Measurements from ENCODE around the gene TEF. TPM values are rescaled to one million over a fixed set of nuclear protein-coding genes. Genes with fewer than 3 reads are reported as not detected.

TEF gene
- total and polyA plus RNA-seq, 7 donors: 12.6 to 30.3 (median 21.3) TPM

- intact Hi-C loops (cut with DNase I): no loop called here
- H3K4me3 ChIP-seq: no peak overlapping the region
- H3K36me3 ChIP-seq: peaks cover 24 to 95% (median 47%) of the 10 kb centered on the region in 4 donors
- H3K27me3 ChIP-seq: no peaks in the 10 kb centered on the region
- H3K27ac ChIP-seq: no peak overlapping the region
- TF ChIP-seq CTCF (IDR thresholded peaks at IDR 0.05): no peak
- TF ChIP-seq EP300 (IDR thresholded peaks at IDR 0.05): no peak
- no peak for TF ChIP-seq POLR2AphosphoS5 (IDR thresholded peaks at IDR 0.05)
- TF ChIP-seq POLR2A (IDR thresholded peaks at IDR 0.05): no peak
- no peaks in the 10 kb centered on the region for H3K9me3 ChIP-seq
- H3K4me1 ChIP-seq: no peaks in the 10 kb centered on the region
- no peak for DNase-seq
- 95% methylated on average over 8 of the region's 8 CpGs for WGBS, 2 donors
Measured at GRCh38 chr22:41341012-41341411, 40.7 kb upstream of the TEF start.

- Histone ChIP-seq H3K27ac (no peak overlapping the region), H3K36me3 (peaks cover 32 to 95% (median 57%) of the 10 kb centered on the region in 4 donors), H3K4me3 (no peak overlapping the region), H3K4me1 (no peaks in the 10 kb centered on the region), H3K9me3 (no peaks in the 10 kb centered on the region), H3K27me3 (no peaks in the 10 kb centered on the region)
- no peak for TF ChIP-seq EP300 (IDR thresholded peaks at IDR 0.05)
- no peak for TF ChIP-seq POLR2AphosphoS5 (IDR thresholded peaks at IDR 0.05)
- no peak for TF ChIP-seq POLR2A (IDR thresholded peaks at IDR 0.05)
- TF ChIP-seq CTCF (IDR thresholded peaks at IDR 0.05): no peak
- WGBS, 2 donors: 87 to 92% methylated on average over 3 of the region's 3 CpGs
- no peak for DNase-seq
- intact Hi-C loops (cut with DNase I): no loop called here
Measured at GRCh38 chr22:41341990-41342389, 39.8 kb upstream of the TEF start.

- H3K4me3 ChIP-seq: no peak overlapping the region
- no peaks in the 10 kb centered on the region for H3K27me3 ChIP-seq
- H3K9me3 ChIP-seq: no peaks in the 10 kb centered on the region
- intact Hi-C loops (cut with DNase I): no loop called here
- TF ChIP-seq POLR2AphosphoS5 (IDR thresholded peaks at IDR 0.05) (no peak), EP300 (IDR thresholded peaks at IDR 0.05) (no peak), POLR2A (IDR thresholded peaks at IDR 0.05) (no peak), CTCF (IDR thresholded peaks at IDR 0.05) (no peak)
- peak; percentile 62 for DNase-seq
- H3K27ac ChIP-seq: no peak overlapping the region
- peaks cover 41 to 98% (median 69%) of the 10 kb centered on the region in 4 donors for H3K36me3 ChIP-seq
- WGBS, 2 donors: 96 to 97% methylated on average over 18 of the region's 18 CpGs
- H3K4me1 ChIP-seq: no peaks in the 10 kb centered on the region
Measured at GRCh38 chr22:41343300-41343699, 38.4 kb upstream of the TEF start.

- Histone ChIP-seq H3K4me1 (no peaks in the 10 kb centered on the region), H3K27ac (no peak overlapping the region), H3K27me3 (no peaks in the 10 kb centered on the region), H3K4me3 (no peak overlapping the region), H3K9me3 (no peaks in the 10 kb centered on the region), H3K36me3 (peaks cover 44 to 98% (median 72%) of the 10 kb centered on the region in 4 donors)
- no peak for DNase-seq
- 96 to 97% methylated on average over 9 of the region's 9 CpGs for WGBS, 2 donors
- TF ChIP-seq EP300 (IDR thresholded peaks at IDR 0.05) (no peak), CTCF (IDR thresholded peaks at IDR 0.05) (no peak), POLR2AphosphoS5 (IDR thresholded peaks at IDR 0.05) (no peak), POLR2A (IDR thresholded peaks at IDR 0.05) (no peak)
- intact Hi-C loops (cut with DNase I): no loop called here
Measured at GRCh38 chr22:41343717-41344116, 38.0 kb upstream of the TEF start.

GRCh38 chr22:41344189-41344788, 37.5 kb upstream of the TEF start:
- DNase-seq: no peak
- Histone ChIP-seq H3K27me3 (no peaks in the 10 kb centered on the region), H3K4me1 (no peaks in the 10 kb centered on the region), H3K36me3 (peaks cover 50 to 99% (median 75%) of the 10 kb centered on the region in 4 donors), H3K27ac (no peak overlapping the region), H3K4me3 (no peak overlapping the region), H3K9me3 (no peaks in the 10 kb centered on the region)
- WGBS, 2 donors: 79 to 94% methylated on average over 11 of the region's 11 CpGs
- intact Hi-C loops (cut with DNase I): no loop called here
- TF ChIP-seq CTCF (IDR thresholded peaks at IDR 0.05) (no peak), POLR2A (IDR thresholded peaks at IDR 0.05) (no peak), POLR2AphosphoS5 (IDR thresholded peaks at IDR 0.05) (no peak), EP300 (IDR thresholded peaks at IDR 0.05) (no peak)

Data from sigmoid colon (tissue), 7 donors.